ENCODE measurements around the gene C1orf35.

DNA sequence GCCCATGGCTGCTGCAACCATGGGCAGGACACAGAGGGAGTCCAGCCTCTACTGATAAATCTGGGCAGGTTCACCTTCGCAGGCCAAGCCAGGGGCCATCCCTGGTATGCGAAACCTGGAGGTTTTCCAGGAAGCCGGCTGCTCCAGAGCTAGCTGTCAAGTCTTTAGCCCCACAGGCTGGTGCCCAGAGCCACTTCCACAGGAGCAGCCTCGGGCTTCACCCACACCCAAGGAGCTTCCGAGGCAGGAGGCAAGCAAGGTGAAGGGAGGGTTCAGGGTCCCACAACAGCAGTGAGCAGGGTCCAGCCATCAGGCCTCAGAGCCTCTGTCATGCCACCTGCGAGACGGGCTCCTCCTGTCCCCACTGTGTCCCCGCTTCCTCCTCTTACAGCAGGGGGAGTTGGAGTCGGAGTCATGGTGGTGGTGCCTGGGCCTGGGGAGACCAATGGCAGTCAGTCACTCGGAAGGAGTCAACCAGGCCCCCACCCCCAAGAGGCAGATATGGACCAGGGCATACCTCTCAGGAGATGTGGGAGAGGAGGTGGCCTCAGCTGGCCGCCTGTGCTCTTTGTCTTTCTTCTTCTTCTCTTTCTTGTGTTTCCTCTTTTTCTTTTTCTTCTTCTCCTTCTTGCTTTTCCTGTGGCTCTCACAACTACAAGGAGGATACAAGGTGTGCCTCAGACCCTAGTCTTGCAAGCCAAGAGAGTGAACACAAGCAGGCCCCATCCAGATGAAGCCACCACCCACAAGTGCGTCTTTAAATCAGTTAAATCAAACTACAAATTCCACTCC lies 2.1 kb downstream of the C1orf35 start:
- TF ChIP-seq SIN3A (conservative IDR thresholded peaks at IDR 0.05 in 1 of 2, IDR thresholded peaks at IDR 0.05 in 1 of 2; ENCODE audit: low read depth in 1 of 2, low read length in 2 of 2) (no peak), TAF1 (IDR thresholded peaks at IDR 0.05; ENCODE audit: low read depth, low read length) (no peak), HDAC2 (IDR thresholded peaks at IDR 0.05; ENCODE audit: borderline replicate concordance in 1 of 2, low read depth in 2 of 2, low read length in 2 of 2) (no peak), POLR2A (IDR thresholded peaks at IDR 0.05; ENCODE audit: control extremely low read depth in 1 of 2, low read depth in 2 of 2, low read length in 2 of 2) (no peak), CEBPB (IDR thresholded peaks at IDR 0.05; ENCODE audit: low read depth, low read length) (no peak), RXRA (IDR thresholded peaks at IDR 0.05; ENCODE audit: insufficient read depth, low read depth, low read length) (no peak), SP2 (IDR thresholded peaks at IDR 0.05; ENCODE audit: low read length) (no peak), BACH1 (IDR thresholded peaks at IDR 0.05; ENCODE audit: low read length) (no peak), TCF12 (IDR thresholded peaks at IDR 0.05; ENCODE audit: low read depth, low read length) (no peak), BCL11A (IDR thresholded peaks at IDR 0.05; ENCODE audit: low read depth in 2 of 2, low read length in 2 of 2) (no peak)
- TF ChIP-seq, protein P1, sequence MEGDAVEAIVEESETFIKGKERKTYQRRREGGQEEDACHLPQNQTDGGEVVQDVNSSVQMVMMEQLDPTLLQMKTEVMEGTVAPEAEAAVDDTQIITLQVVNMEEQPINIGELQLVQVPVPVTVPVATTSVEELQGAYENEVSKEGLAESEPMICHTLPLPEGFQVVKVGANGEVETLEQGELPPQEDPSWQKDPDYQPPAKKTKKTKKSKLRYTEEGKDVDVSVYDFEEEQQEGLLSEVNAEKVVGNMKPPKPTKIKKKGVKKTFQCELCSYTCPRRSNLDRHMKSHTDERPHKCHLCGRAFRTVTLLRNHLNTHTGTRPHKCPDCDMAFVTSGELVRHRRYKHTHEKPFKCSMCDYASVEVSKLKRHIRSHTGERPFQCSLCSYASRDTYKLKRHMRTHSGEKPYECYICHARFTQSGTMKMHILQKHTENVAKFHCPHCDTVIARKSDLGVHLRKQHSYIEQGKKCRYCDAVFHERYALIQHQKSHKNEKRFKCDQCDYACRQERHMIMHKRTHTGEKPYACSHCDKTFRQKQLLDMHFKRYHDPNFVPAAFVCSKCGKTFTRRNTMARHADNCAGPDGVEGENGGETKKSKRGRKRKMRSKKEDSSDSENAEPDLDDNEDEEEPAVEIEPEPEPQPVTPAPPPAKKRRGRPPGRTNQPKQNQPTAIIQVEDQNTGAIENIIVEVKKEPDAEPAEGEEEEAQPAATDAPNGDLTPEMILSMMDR (IDR thresholded peaks at IDR 0.05; ENCODE audit: control extremely low read depth in 1 of 3, insufficient read depth in 1 of 3, low read depth in 1 of 3, low read length in 3 of 3) = no peak
